Testis (tissue), 2 donors: ENCODE measurements around the gene PRRC2A.

Source experiments
- CTCF ChIP-seq, 3 experiments: fragments of 450-650 bp in 2 of 3; fragments of 200-600 bp in 1 of 3; sonication (generic) in 1 of 3; IDR thresholded peaks; one replicate each; pipeline ENCODE4 v1.5.1; 2016 to 2019; ENCODE audit warnings: antibody characterized with exemption in 3 of 3, mild to moderate bottlenecking in 2 of 3, moderate library complexity in 1 of 3
- POLR2A ChIP-seq: fragments of 450-650 bp; IDR thresholded peaks from one replicate; pipeline ENCODE4 v1.6.1; 2017; ENCODE audit warnings: antibody characterized with exemption, mild to moderate bottlenecking, moderate library complexity

GRCh38 chr6:31652925-31653724 lies 32.6 kb downstream of the PRRC2A start:
- TF ChIP-seq CTCF (IDR thresholded peaks at IDR 0.05): no peak
- TF ChIP-seq POLR2A: peak; percentile 68
